Ramos (cell line): ENCODE results near the gene RER1.

Experiments
- in situ Hi-C: fragments of 300-500 bp; cut with MboI; formaldehyde crosslinking; loops from one replicate; pipeline ENCODE4 v1.14.3; 2022; ENCODE audit warnings: low sequenced_read_pairs; ENCODE audit not compliant: unreplicated experiment

RER1 gene

GRCh38 chr1:2400950-2401649 lies 9.5 kb downstream of the RER1 start:
- in situ Hi-C loops, result loop anchor here (25.0 kb wide), 1 partner anchor 386 kb away; no protein-coding TSS in a partner anchor

GRCh38 chr1:2402420-2402819 lies 10.8 kb downstream of the RER1 start:
- in situ Hi-C loops, result loop anchor here (25.0 kb wide), 1 partner anchor 385 kb away; no protein-coding TSS in a partner anchor

GRCh38 chr1:2403273-2403672 lies 11.6 kb downstream of the RER1 start:
- in situ Hi-C loops, result loop anchor here (25.0 kb wide), 1 partner anchor 384 kb away; no protein-coding TSS in a partner anchor

GRCh38 chr1:2404142-2404889 lies 12.7 kb downstream of the RER1 start:
- in situ Hi-C loops, result loop anchor here (25.0 kb wide), 1 partner anchor 383 kb away; no protein-coding TSS in a partner anchor

GRCh38 chr1:2404890-2405511 lies 13.4 kb downstream of the RER1 start:
- in situ Hi-C loops, result loop anchor here (25.0 kb wide), 1 partner anchor 382 kb away; no protein-coding TSS in a partner anchor

- in situ Hi-C loops, result loop anchor here (25.0 kb wide), 1 partner anchor 382 kb away; no protein-coding TSS in a partner anchor
Measured at GRCh38 chr1:2405588-2406295, 14.1 kb downstream of the RER1 start.

GRCh38 chr1:2406451-2407041 lies 14.9 kb downstream of the RER1 start:
- in situ Hi-C loops, result loop anchor here (25.0 kb wide), 1 partner anchor 381 kb away; no protein-coding TSS in a partner anchor

GRCh38 chr1:2407166-2407990 lies 15.7 kb downstream of the RER1 start:
- in situ Hi-C loops, result loop anchor here (25.0 kb wide), 1 partner anchor 380 kb away; no protein-coding TSS in a partner anchor

GRCh38 chr1:2407991-2408275 lies 16.3 kb downstream of the RER1 start:
- in situ Hi-C loops, result loop anchor here (25.0 kb wide), 1 partner anchor 379 kb away; no protein-coding TSS in a partner anchor

GRCh38 chr1:2408456-2408855 lies 16.8 kb downstream of the RER1 start:
- in situ Hi-C loops, result loop anchor here (25.0 kb wide), 1 partner anchor 379 kb away; no protein-coding TSS in a partner anchor

GRCh38 chr1:2408859-2409276 lies 17.2 kb downstream of the RER1 start:
- in situ Hi-C loops, result loop anchor here (25.0 kb wide), 1 partner anchor 378 kb away; no protein-coding TSS in a partner anchor

- in situ Hi-C loops, result loop anchor here (5.0 to 25.0 kb wide), 2 partner anchors 138 to 378 kb away; no protein-coding TSS in a partner anchor
Measured at GRCh38 chr1:2409745-2410144, 18.1 kb downstream of the RER1 start.

- in situ Hi-C loops, result loop anchor here (5.0 to 25.0 kb wide), 2 partner anchors 135 to 375 kb away; no protein-coding TSS in a partner anchor
Measured at GRCh38 chr1:2411801-2412394, 20.3 kb downstream of the RER1 start.

GRCh38 chr1:2412395-2412772 lies 20.7 kb downstream of the RER1 start, which contains the start of gene PEX10:
PEX10 (minus strand) TSS chr1:2412564; CDS start chr1:2412502, 62 bp downstream.
- in situ Hi-C loops, result loop anchor here (5.0 to 25.0 kb wide), 2 partner anchors 135 to 375 kb away; no protein-coding TSS in a partner anchor

- in situ Hi-C loops, result loop anchor here (5.0 to 25.0 kb wide), 2 partner anchors 134 to 374 kb away; no protein-coding TSS in a partner anchor
Measured at GRCh38 chr1:2412773-2413494, 21.3 kb downstream of the RER1 start.

GRCh38 chr1:2413495-2414296 lies 22.1 kb downstream of the RER1 start:
- in situ Hi-C loops, result loop anchor here (5.0 to 25.0 kb wide), 2 partner anchors 134 to 374 kb away; no protein-coding TSS in a partner anchor
